GM04504 (cell line): Measurements from ENCODE around the gene MYO5C.
A peak's percentile ranks its signal among the peaks of the same experiment; 100 is the strongest.
"Not testable (repeated sequence)": the region's sequence is repeated elsewhere in the genome, so short reads cannot be mapped to it uniquely, and the experiment has no call there.

Experiments used
- DNase-seq: peaks from one replicate; pipeline ENCODE4 v3.0.0-alpha.2; 2012; ENCODE audit warnings: low read depth

Gene MYO5C

GRCh38 chr15:52243697-52244555, 51.7 kb downstream of the MYO5C start:
- no peak for DNase-seq

- no peak for DNase-seq
These were observed 52.3 kb downstream of the MYO5C start for GRCh38 chr15:52243286-52243685.

- DNase-seq, result no peak
These were observed 54.1 kb downstream of the MYO5C start for GRCh38 chr15:52241489-52241888.

- no peak for DNase-seq
These were observed 55.4 kb downstream of the MYO5C start for GRCh38 chr15:52240166-52240565.

- not testable (repeated sequence) for DNase-seq
These were observed 56.5 kb downstream of the MYO5C start for GRCh38 chr15:52238989-52239525.

- no peak for DNase-seq
These were observed 57.5 kb downstream of the MYO5C start for GRCh38 chr15:52238149-52238548.

GRCh38 chr15:52236013-52236412, 59.6 kb downstream of the MYO5C start:
- no peak for DNase-seq

GRCh38 chr15:52234596-52235541, 60.7 kb downstream of the MYO5C start:
- no peak for DNase-seq

GRCh38 chr15:52233405-52233804, 62.2 kb downstream of the MYO5C start:
- DNase-seq, result no peak

GRCh38 chr15:52232327-52232726, 63.3 kb downstream of the MYO5C start:
- no peak for DNase-seq

- DNase-seq, result no peak
These were observed 65.5 kb downstream of the MYO5C start for GRCh38 chr15:52230073-52230472.

GRCh38 chr15:52228921-52229320, 66.7 kb downstream of the MYO5C start:
- no peak for DNase-seq

- peak; percentile 64 for DNase-seq
These were observed 68.1 kb downstream of the MYO5C start for GRCh38 chr15:52227456-52227855.

- no peak for DNase-seq
These were observed 70.4 kb downstream of the MYO5C start for GRCh38 chr15:52225230-52225629.

- DNase-seq, result no peak
These were observed 71.4 kb downstream of the MYO5C start for GRCh38 chr15:52224211-52224610.

GRCh38 chr15:52221730-52222129, 73.9 kb downstream of the MYO5C start:
- no peak for DNase-seq

- DNase-seq, result no peak
These were observed 74.5 kb downstream of the MYO5C start for GRCh38 chr15:52220937-52221660.

GRCh38 chr15:52220251-52220650, 75.4 kb downstream of the MYO5C start:
- no peak for DNase-seq

- DNase-seq, result no peak
These were observed 76.8 kb downstream of the MYO5C start for GRCh38 chr15:52218816-52219215.

- DNase-seq, result no peak
These were observed 77.2 kb downstream of the MYO5C start for GRCh38 chr15:52218371-52218770.

GRCh38 chr15:52217186-52217585, 78.4 kb downstream of the MYO5C start:
- no peak for DNase-seq

GRCh38 chr15:52214553-52214952, 81.1 kb downstream of the MYO5C start:
- DNase-seq, result no peak
